K562 (cell line): ENCODE measurements around the gene LATS2. TPM values are rescaled to one million over a fixed set of nuclear protein-coding genes. Genes with fewer than 3 reads are reported as not detected.

Experiments used
- ATAC-seq: fragments of 200-7000 bp; cut with Tn5 transposase; 3 replicates; pipeline ENCODE4 v1.9.1; 2020; ENCODE audit warnings: moderate library complexity
- BruUV-seq: library from RNA; stranded (reverse); fragments of 400-500 nt; replicated peaks from 2 replicates; lab custom pipeline; 2021; lab: Mats Ljungman, UMichigan
- CTCF ChIA-PET: fragments of 300-600 bp; formaldehyde crosslinking; extraction: SDS; loops from one replicate; lab custom pipeline; 2021; ENCODE audit warnings: low intra/inter-chr PET ratio; lab: Yijun Ruan, JAX
- POLR2A ChIA-PET: fragments of 300-600, 350-650 bp; sonication (Branson Sonifier 250); formaldehyde crosslinking; extraction: SDS; loops from one replicate; lab custom pipeline; 2021; ENCODE audit warnings: antibody characterized with exemption, inconsistent platforms; lab: Yijun Ruan, JAX
- DNase-seq, 4 experiments: peaks; one replicate each; pipeline versions ENCODE4 v3.0.0 to v3.0.0-alpha.2; 2011 to 2018; ENCODE audit warnings: low spot score in 3 of 4, mixed read lengths in 3 of 4; ENCODE audit errors: extremely low read depth in 1 of 4
- FAIRE-seq: peaks from 2 replicates; lab custom pipeline; 2011; peaks lifted over from hg19 to GRCh38; lab: Jason Lieb, UNC
- H2AFZ ChIP-seq: 2 replicates; pipeline ENCODE4 v1.6.0; 2011; ENCODE audit warnings: low read depth, low read length, control low read depth, inconsistent platforms
- H3K27ac ChIP-seq: fragments of 200-600 bp; 3 replicates; pipeline ENCODE4 v1.8.0; 2011; ENCODE audit warnings: low read depth, mild to moderate bottlenecking, control low read depth, inconsistent platforms, low read length, moderate library complexity, mixed read lengths; ENCODE audit errors: extremely low read depth
- H3K27me3 ChIP-seq, 2 experiments: fragments of 300-600 bp in 1 of 2; 2 replicates in 1 of 2; 3 replicates in 1 of 2; pipeline versions ENCODE4 v1.6.0 to v1.8.0; 2011; ENCODE audit warnings: inconsistent platforms in 2 of 2, low read length in 2 of 2, mild to moderate bottlenecking in 1 of 2, mixed read lengths in 1 of 2, moderate library complexity in 1 of 2; ENCODE audit not compliant: control insufficient read depth in 2 of 2, insufficient read depth in 2 of 2
- H3K36me3 ChIP-seq: fragments of 300-600 bp; 3 replicates; pipeline ENCODE4 v1.8.0; 2011; ENCODE audit warnings: mild to moderate bottlenecking, low read length, inconsistent platforms; ENCODE audit not compliant: control insufficient read depth, insufficient read depth
- H3K4me1 ChIP-seq, 2 experiments: fragments of 200-600 bp in 1 of 2; replicated peaks in 1 of 2; 2 replicates in 1 of 2; 3 replicates in 1 of 2; pipeline versions ENCODE4 v1.5.1 to v1.8.0; 2011; ENCODE audit warnings: inconsistent platforms in 2 of 2, low read length in 2 of 2, mild to moderate bottlenecking in 1 of 2, mixed read lengths in 1 of 2, moderate library complexity in 1 of 2; ENCODE audit not compliant: control insufficient read depth in 2 of 2, insufficient read depth in 2 of 2
- H3K4me2 ChIP-seq: 2 replicates; pipeline ENCODE4 v1.6.1; 2011; ENCODE audit warnings: low read length, control low read depth, inconsistent platforms, mixed read lengths; ENCODE audit not compliant: insufficient read depth
- H3K4me3 ChIP-seq: fragments of 200-600 bp; sonication (generic), shearing (Covaris generic); 2 replicates; pipeline ENCODE4 v1.5.1; 2016; ENCODE audit warnings: control low read depth, inconsistent platforms
- H3K79me2 ChIP-seq: fragments of 200-600 bp; 3 replicates; pipeline ENCODE4 v1.8.0; 2011; ENCODE audit warnings: low read length, inconsistent platforms; ENCODE audit not compliant: control insufficient read depth, insufficient read depth
- H3K9ac ChIP-seq, 2 experiments: 2 replicates each; pipeline versions ENCODE4 v1.6.0 to v1.6.1; 2011; ENCODE audit warnings: low read depth in 2 of 2, low read length in 2 of 2, control low read depth in 1 of 2, inconsistent platforms in 1 of 2, mild to moderate bottlenecking in 1 of 2, mixed read lengths in 1 of 2; ENCODE audit not compliant: insufficient read depth in 1 of 2
- H3K9me1 ChIP-seq: one replicate; pipeline ENCODE4 v1.6.0; 2011; ENCODE audit warnings: inconsistent platforms, mild to moderate bottlenecking, low read length, moderate library complexity; ENCODE audit not compliant: control insufficient read depth, insufficient read depth
- H3K9me3 ChIP-seq: replicated peaks from 2 replicates; pipeline ENCODE4 v1.5.1; 2011; ENCODE audit warnings: low read depth, low read length, inconsistent platforms; ENCODE audit not compliant: control insufficient read depth, insufficient read depth
- H4K20me1 ChIP-seq: replicated peaks from 2 replicates; pipeline ENCODE4 v1.6.1; 2011; ENCODE audit warnings: low read length, inconsistent platforms, mixed read lengths; ENCODE audit not compliant: control insufficient read depth, insufficient read depth
- NFE2 ChIP-seq: IDR thresholded peaks from 2 replicates; pipeline ENCODE4 v1.6.1; 2014; ENCODE audit warnings: antibody characterized with exemption, low read depth
- ZNF184 ChIP-seq: sonication (generic); formaldehyde crosslinking; IDR thresholded peaks from 2 replicates; pipeline ENCODE4 v1.5.0; 2020; ENCODE audit warnings: missing genetic modification reagents
- ZNF253 ChIP-seq: fragments of 250-450 bp; sonication (Bioruptor Pico); conservative IDR thresholded peaks from 2 replicates; pipeline ENCODE4 v1.6.1; 2021; ENCODE audit warnings: mild to moderate bottlenecking
- ZNF263 ChIP-seq: sonication (generic); formaldehyde crosslinking; IDR thresholded peaks from 2 replicates; pipeline ENCODE4 v1.8.0; 2022; ENCODE audit warnings: mild to moderate bottlenecking, missing genetic modification reagents, borderline replicate concordance
- WGBS: fragments of 100-300 bp; shearing (Covaris generic); methylation state at CpG from one replicate; pipeline ENCODE4 v1.1.6; 2016; ENCODE audit warnings: low coverage, mixed read lengths; ENCODE audit not compliant: insufficient coverage; ENCODE audit errors: missing lambda C conversion rate; 5-methylcytosine and 5-hydroxymethylcytosine counted together
- in situ Hi-C: fragments of 300-500 bp; cut with MboI; formaldehyde crosslinking; loops from 4 replicates; pipeline ENCODE4 v1.15.0; 2018; ENCODE audit warnings: inconsistent platforms, mixed read lengths
- intact Hi-C: fragments of 100-400 bp; cut with micrococcal nuclease; formaldehyde crosslinking; loops from 2 replicates; pipeline ENCODE4 v1.14.2; 2022
- polyA plus RNA-seq, 8 experiments: library from polyadenylated mRNA; depleted of rRNA in 4 of 8; stranded (reverse) in 5 of 8; unstranded in 3 of 8; fragments of >200 nt; fragmentation: Nextera tagmentation in 2 of 8; fragmentation: Illumina TruSeq in 1 of 8; extraction: Ambion mirVana in 2 of 8; extraction: Trizol in 1 of 8; gene quantifications; 2 replicates each; pipeline versions ENCODE4 v1.2.1 to v1.2.3, GENCODE V29; 2011 to 2014; ENCODE audit warnings: inconsistent platforms in 1 of 8, missing spikeins in 1 of 8
- total RNA-seq, 7 experiments: library from RNA; depleted of rRNA in 6 of 7; stranded (reverse); fragments of >200 nt in 6 of 7; fragmentation: Illumina TruSeq in 2 of 7; extraction: Trizol in 2 of 7; gene quantifications; 2 replicates each; pipeline versions ENCODE4 v1.2.1 to v1.2.3, GENCODE V29; 2011 to 2021; ENCODE audit warnings: low replicate concordance in 1 of 7

Gene LATS2
- total and polyA plus RNA-seq, 9 of the 15 experiments (the other 6 are each of a cell fraction or from before 2014, with no cell fraction given) = 0.18 to 3.7 (median 0.76) TPM

DNA sequence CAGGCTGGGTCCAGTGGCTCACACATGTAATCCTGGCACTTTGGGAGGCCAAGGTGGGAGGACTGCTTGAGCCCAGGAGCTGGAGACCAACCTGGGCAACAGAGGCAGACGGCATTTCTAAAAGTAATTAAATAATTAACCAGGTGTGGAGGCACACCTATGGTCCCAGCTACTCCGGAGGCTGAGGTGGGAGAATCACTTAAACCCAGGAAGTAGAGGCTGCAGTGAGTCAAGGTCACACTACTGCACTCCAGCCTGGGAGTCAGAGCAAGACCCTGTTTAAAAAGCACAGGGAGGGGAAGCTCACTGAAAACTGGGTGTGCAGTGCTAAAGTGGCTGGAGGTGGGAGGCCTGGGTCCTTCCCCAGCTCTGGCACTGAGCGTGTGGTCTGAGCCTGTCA, 9.7 kb downstream of the LATS2 start:
- no peaks in the 10 kb centered on the region for H3K36me3 ChIP-seq
- H3K4me1 ChIP-seq = no peaks in the 10 kb centered on the region; a peak in 1 of 5 replicates
- FAIRE-seq (no peak), DNase-seq (no peak), ATAC-seq (no peak)
- H3K27ac ChIP-seq = no peak overlapping the region
- BruUV-seq = no TSS peak
- ChIA-PET CTCF (no interaction called here), POLR2A (interaction anchor here (1.5 kb wide), 1 partner anchor 30 kb away, joined by 3 read pairs; no protein-coding TSS in a partner anchor)
- 0 out of 2 replicates have a peak, but pooled peaks cover 4% of the 10 kb centered on the region for H4K20me1 ChIP-seq
- no peak for TF ChIP-seq ZNF263 (CRISPR knock-in tag)
- TF ChIP-seq ZNF184 (CRISPR knock-in tag) = no peak
- no peak for TF ChIP-seq ZNF253 (CRISPR knock-in tag)
- TF ChIP-seq NFE2 = no peak
- in situ Hi-C loops = loop anchor here (10.0 kb wide), 1 partner anchor 557 kb away; no protein-coding TSS in a partner anchor
- intact Hi-C loops = no loop called here
- WGBS = 34% methylated on average over 3 of the region's 3 CpGs
- H3K4me3 ChIP-seq = no peak overlapping the region
- H3K9me1 ChIP-seq = no peaks in the 10 kb centered on the region
- H3K27me3 ChIP-seq = no peaks in the 10 kb centered on the region; a peak in 1 of 5 replicates
- no peak overlapping the region for H3K4me2 ChIP-seq
- no peaks in the 10 kb centered on the region for H3K79me2 ChIP-seq
- H3K9ac ChIP-seq = no peak overlapping the region
- no peaks in the 10 kb centered on the region for H3K9me3 ChIP-seq
- no peak overlapping the region for H2AFZ ChIP-seq
